ENCODE data around the gene AIG1.
A peak's percentile ranks its signal among the peaks of the same experiment; 100 is the strongest.

Gene AIG1

GRCh38 chr6:143098054-143098671 lies 37.5 kb downstream of the AIG1 start:
- DNase-seq = no peak

- DNase-seq = peak in 2 of 3 experiments; percentile 42 to 91
Observed at GRCh38 chr6:143099647-143100046, 39.0 kb downstream of the AIG1 start.

GRCh38 chr6:143100429-143100828 lies 39.7 kb downstream of the AIG1 start:
- no peak for DNase-seq

- DNase-seq = no peak
Observed at GRCh38 chr6:143103916-143104315, 43.2 kb downstream of the AIG1 start.

- no peak for DNase-seq
Observed at GRCh38 chr6:143107440-143107839, 46.8 kb downstream of the AIG1 start.

GRCh38 chr6:143107911-143108761 lies 47.4 kb downstream of the AIG1 start:
- DNase-seq = no peak

GRCh38 chr6:143109196-143109595 lies 48.5 kb downstream of the AIG1 start:
- DNase-seq = no peak

- DNase-seq = no peak
Observed at GRCh38 chr6:143110572-143110971, 49.9 kb downstream of the AIG1 start.

- DNase-seq = no peak
Observed at GRCh38 chr6:143110996-143111395, 50.3 kb downstream of the AIG1 start.

- peak in 1 of 3 experiments; percentile 15 for DNase-seq
Observed at GRCh38 chr6:143111443-143111842, 50.8 kb downstream of the AIG1 start.

GRCh38 chr6:143112084-143112768 lies 51.5 kb downstream of the AIG1 start:
- DNase-seq = no peak

- DNase-seq = no peak
Observed at GRCh38 chr6:143112837-143113236, 52.1 kb downstream of the AIG1 start.

GRCh38 chr6:143115728-143116127 lies 55.0 kb downstream of the AIG1 start:
- no peak for DNase-seq

- DNase-seq = no peak
Observed at GRCh38 chr6:143117108-143117507, 56.4 kb downstream of the AIG1 start.

- no peak for DNase-seq
Observed at GRCh38 chr6:143119260-143119659, 58.6 kb downstream of the AIG1 start.

- no peak for DNase-seq
Observed at GRCh38 chr6:143123081-143123480, 62.4 kb downstream of the AIG1 start.

GRCh38 chr6:143123941-143124340 lies 63.3 kb downstream of the AIG1 start:
- no peak for DNase-seq

GRCh38 chr6:143125455-143125854 lies 64.8 kb downstream of the AIG1 start:
- peak in 2 of 3 experiments; percentile 69 to 91 for DNase-seq

GRCh38 chr6:143125864-143126573 lies 65.3 kb downstream of the AIG1 start:
- DNase-seq = peak in 1 of 3 experiments; percentile 16

- no peak for DNase-seq
Observed at GRCh38 chr6:143126574-143126941, 65.9 kb downstream of the AIG1 start.

GRCh38 chr6:143127941-143128680 lies 67.4 kb downstream of the AIG1 start:
- DNase-seq = peak in 1 of 3 experiments; percentile 32

- no peak for DNase-seq
Observed at GRCh38 chr6:143128681-143129015, 68.0 kb downstream of the AIG1 start.

- no peak for DNase-seq
Observed at GRCh38 chr6:143130928-143131327, 70.2 kb downstream of the AIG1 start.

All from NCI-H1417 (cell line).